ENCODE data around the gene GRIA3.

GRCh38 chrX:123256378-123256777, 72.3 kb downstream of the GRIA3 start:
- no peak for TF ChIP-seq CTCF (IDR thresholded peaks at IDR 0.05)
- no peak for TF ChIP-seq POLR2A (IDR thresholded peaks at IDR 0.05)
